Measurements from ENCODE around the gene SMG6.

Gene SMG6

DNA sequence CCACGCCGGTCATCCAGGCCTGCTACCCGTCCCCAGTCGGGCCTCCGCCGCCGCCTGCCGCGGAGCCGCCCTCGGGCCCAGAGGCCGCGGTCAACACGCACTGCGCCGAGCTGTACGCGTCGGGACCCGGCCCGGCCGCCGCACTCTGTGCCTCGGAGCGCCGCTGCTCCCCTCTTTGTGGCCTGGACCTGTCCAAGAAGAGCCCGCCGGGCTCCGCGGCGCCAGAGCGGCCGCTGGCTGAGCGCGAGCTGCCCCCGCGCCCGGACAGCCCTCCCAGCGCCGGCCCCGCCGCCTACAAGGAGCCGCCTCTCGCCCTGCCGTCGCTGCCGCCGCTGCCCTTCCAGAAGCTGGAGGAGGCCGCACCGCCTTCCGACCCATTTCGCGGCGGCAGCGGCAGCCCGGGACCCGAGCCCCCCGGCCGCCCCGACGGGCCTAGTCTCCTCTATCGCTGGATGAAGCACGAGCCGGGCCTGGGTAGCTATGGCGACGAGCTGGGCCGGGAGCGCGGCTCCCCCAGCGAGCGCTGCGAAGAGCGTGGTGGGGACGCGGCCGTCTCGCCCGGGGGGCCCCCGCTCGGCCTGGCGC, 246.3 kb downstream of the SMG6 start:
- peak; percentile 61 for DNase-seq

DNA sequence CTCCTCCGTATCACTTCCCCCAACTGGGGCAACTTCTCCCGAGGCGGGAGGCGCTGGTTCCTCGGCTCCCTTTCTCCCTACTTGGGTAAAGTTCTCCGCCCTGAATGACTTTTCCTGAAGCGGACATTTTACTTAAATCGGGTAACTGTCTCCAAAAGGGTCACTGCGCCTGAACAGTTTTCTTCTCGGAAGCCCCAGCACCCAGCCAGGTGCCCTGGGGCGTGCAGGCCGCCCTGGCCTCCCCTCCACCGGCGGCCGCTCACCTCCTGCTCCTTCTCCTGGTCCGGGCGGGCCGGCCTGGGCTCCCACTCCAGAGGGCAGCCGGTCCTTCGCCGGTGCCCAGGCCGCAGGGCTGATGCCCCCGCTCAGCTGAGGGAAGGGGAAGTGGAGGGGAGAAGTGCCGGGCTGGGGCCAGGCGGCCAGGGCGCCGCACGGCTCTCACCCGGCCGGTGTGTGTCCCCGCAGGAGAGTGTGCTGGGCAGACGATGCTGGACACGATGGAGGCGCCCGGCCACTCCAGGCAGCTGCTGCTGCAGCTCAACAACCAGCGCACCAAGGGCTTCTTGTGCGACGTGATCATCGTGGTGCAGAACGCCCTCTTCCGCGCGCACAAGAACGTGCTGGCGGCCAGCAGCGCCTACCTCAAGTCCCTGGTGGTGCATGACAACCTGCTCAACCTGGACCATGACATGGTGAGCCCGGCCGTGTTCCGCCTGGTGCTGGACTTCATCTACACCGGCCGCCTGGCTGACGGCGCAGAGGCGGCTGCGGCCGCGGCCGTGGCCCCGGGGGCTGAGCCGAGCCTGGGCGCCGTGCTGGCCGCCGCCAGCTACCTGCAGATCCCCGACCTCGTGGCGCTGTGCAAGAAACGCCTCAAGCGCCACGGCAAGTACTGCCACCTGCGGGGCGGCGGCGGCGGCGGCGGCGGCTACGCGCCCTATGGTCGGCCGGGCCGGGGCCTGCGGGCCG, 247.1 kb downstream of the SMG6 start:
- DNase-seq: peak; percentile 74

DNA sequence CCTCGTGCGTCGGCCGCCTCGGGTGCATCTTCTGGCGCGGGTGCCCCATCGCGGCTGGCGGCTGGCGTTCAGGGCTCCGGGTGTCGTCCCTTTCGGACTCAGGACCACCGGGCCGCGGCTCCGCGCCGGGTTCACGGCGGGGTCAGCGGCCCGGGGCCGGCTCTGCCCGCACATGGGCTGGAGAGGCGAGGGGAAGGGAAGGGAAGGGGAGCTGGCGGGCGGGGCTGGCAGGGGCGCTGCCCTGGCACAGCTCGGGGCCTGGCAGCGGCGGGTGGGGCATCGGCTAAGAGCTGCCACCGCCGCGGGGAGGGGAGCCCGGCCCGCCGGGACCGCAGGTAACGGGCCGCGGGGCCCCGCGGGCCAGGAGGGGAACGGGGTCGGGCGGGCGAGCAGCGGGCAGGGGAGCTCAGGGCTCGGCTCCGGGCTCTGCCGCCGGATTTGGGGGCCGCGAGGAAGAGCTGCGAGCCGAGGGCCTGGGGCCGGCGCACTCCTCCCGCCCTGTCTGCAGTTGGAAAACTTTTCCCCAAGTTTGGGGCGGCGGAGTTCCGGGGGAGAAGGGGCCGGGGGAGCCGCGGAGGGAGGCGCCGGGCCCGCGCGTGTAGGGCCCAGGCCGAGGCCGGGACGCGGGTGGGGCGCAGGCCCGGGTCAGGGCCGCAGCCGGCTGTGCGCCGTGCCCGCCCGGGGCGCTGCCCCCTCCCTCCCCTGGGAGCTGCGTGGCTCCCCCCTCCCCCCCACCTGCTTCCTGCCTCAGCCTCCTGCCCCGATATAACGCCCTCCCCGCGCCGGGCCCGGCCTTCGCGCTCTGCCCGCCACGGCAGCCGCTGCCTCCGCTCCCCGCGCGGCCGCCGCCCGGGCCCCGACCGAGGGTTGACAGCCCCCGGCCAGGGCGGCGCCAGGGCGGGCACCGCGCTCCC, 248.0 kb downstream of the SMG6 start:
- peak; percentile 70 for DNase-seq

DNA sequence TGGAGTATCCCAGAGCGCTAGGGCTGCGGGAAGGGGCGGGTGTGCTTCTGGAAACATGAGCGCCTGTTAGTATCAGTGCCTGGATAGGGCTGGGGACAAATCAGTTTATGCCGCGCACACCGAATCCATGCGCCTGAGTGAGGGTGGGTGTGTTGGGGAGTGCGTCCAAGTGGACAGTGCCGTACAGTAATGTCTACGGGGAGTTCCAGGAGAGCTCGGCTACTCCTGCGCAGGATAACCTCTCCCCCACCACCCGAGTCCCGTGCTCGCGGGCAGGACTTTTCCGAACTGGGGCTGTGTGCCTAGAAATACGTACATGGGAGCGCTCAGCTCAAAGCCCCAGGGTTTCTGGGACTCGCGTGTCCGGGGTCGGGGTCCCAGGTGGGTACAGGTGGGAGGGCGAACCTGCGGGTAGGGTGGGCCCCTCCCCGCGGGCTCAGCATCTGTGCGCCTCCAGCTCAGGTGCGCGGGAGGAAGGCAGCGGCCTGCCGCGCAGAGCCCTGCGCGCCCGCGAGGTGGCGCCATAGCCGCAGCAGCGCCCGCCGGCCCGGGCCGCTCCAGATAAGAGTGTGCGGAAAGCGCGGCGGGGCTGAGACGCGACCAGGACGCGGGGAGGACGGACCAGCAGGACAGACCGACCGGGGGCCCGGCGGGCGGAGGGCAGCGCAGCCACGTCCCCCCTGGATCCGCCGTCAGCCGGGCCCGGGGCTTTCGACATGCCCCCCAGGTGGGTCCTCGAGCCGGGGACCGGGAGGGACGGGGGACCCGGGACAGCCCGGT, 248.9 kb downstream of the SMG6 start, which contains the start of gene HIC1:
Gene HIC1, plus strand, starts transcription at position 592 of the 780 bp plus-strand sequence. CDS start 1,588 bp downstream, outside the sequence.
- peak; percentile 91 for DNase-seq

DNA sequence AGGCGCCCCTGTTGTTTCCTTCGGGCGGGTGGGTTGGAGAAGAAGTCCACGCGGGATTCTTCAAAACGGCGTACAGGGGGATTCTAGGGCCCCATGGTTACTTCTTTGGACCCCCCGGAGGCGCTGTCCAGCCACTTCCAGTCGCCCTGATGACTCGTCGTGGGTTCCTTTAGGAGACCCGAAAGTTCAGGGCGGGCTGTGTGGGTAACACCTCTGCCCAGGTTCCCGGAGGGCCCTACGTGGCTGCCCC, 249.4 kb downstream of the SMG6 start:
- no peak for DNase-seq

DNA sequence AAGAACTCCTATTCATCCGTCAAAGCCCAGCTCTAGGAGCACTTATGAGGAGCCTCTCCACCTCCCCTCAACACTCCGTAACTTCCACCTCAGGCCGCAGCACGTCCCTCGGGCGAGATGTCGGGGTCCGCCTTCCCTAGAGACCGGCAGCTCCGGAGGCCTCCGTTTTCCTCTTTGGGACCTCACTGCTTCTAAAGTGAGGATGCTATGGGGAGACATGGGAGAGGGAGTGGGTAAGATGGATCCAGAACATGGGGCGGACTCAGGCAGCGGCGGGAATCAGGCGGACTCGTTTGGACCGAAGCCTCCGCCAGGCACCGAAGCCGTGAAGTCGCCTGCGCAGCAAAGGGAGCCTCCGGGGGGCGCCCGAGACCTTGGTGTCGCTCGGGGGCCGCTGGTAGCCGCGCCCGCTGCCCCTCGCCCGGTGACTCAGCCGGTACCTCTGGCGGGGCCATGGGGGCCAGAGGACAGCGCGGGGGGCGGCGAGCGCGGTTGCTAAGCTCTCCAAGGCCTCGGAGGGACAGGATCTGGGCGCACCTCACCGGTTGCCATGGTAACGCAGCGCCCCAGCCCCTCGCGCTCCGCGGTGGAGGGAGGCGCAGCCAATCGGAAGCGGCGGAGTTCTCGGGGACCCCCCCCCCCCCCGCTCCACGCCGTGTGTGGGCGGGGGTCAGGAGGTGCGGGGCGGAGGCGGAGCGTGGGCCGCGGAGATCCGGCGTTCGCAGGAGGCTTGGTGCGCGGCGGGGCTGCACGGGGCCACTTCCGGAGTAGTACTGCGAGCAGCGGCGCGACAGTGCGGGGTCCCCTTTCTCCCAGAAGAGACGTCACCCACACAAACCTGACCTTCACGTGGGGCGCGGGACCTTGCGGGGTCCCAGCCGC, 250.0 kb downstream of the SMG6 start:
- DNase-seq: peak; percentile 85

DNA sequence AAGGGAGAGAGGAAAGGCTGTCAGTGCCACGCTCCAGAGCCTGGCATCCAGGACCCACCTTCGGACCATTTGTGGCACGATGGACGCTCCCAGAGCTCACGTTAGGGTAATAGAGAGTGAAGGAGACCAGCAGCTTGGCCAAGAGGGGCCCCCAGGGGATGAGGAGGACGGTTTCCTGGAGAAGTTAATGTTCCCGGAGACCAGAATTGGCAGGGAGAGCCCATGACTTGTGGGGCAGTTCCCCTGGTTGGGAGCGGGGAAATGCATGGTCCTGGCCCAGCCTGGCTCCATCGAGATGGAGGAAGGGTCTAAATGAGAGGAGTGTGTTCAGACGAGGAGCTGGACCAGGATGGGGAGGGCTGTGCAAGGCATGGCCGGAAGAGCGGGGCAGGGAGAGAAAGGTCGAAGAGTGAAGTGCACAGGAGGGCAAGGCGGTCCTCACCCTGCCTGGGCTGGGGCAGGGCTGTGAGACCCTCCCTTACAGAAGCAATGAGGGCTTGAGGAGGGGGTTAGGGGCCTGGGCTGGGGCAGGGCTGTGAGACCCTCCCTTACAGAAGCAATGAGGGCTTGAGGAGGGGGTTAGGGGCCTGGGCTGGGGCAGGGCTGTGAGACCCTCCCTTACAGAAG, 251.5 kb downstream of the SMG6 start:
- DNase-seq: peak; percentile 45

DNA sequence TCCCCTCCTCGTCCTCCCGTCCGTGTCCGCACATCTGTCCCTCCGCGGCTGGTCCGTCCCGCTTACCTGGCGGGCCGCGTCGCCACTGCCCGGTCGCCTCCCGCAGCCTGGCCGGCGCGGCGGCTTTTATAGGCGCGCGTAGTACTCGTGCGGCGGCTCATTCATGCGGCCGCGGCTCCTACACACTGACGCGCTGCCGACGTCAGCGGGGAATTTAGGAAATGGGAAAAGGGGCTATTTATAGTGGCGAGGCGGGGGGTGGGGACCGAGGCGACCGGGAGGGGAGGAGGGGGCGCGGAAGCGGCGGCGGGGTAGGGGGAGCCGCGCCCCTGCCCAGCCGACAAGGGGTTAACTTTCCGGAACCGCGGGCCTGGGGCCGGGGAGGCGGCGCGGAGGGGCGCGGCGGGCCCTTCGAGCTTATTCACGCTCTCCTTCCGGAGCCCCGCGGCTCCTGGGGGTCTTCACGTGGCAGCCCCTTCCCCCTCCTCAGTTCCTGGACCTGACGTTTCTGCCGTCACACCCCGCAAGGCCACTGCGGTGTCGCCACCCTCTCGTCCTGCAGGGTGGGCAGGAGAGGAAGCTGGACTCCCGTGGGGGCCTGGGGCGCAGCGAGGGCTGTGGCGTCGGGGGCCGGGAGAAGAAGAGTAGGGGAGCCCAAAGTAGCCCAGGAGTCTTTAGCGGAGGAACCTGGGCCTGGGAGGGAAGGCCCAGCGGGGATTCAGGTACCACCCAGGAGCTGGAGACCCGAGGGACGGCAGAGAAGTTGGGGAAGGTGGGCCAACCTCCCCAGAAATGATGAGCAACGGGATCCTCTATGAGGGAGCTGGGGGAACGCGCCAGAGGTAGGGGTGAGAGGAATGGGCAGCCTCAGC, 252.3 kb downstream of the SMG6 start:
- peak; percentile 59 for DNase-seq

DNA sequence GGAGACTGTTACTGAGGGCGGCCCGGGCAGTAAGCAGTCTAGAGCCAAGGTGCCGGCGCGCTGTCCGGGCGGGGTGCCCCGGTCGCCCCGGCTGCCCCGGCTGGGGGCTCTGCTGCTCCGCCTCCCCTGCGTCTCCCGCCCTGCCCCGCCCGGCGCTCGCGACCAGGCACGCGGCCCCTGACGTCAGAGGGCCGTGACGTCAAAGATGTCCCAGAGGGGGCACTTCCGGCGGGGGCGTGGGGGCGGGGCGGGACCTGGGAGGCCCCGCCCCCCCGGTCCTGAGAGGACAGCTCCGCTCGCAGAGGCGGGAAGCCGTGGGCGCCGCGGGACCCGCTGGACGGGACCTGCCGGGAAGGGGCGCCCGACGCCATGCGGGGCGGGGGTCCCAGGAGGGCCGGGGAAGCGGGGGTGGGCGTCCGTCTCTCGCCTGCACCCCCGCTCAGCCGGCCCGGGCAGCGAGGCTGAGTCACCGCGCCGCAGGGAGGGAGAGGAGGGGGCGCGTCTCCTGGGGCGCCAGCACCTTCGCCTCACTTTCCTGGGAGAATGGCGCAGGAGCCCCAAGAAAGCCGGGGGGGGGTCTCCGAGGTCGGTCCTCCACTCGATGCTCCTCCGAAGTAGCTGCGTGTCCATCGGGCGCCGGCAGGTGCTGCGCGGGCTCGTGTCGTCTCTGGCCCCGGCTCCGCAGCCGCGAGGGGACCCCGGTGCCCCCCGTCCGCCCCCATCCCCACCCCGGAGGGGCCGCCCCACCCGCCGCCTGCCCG, 253.1 kb downstream of the SMG6 start:
- peak; percentile 82 for DNase-seq

DNA sequence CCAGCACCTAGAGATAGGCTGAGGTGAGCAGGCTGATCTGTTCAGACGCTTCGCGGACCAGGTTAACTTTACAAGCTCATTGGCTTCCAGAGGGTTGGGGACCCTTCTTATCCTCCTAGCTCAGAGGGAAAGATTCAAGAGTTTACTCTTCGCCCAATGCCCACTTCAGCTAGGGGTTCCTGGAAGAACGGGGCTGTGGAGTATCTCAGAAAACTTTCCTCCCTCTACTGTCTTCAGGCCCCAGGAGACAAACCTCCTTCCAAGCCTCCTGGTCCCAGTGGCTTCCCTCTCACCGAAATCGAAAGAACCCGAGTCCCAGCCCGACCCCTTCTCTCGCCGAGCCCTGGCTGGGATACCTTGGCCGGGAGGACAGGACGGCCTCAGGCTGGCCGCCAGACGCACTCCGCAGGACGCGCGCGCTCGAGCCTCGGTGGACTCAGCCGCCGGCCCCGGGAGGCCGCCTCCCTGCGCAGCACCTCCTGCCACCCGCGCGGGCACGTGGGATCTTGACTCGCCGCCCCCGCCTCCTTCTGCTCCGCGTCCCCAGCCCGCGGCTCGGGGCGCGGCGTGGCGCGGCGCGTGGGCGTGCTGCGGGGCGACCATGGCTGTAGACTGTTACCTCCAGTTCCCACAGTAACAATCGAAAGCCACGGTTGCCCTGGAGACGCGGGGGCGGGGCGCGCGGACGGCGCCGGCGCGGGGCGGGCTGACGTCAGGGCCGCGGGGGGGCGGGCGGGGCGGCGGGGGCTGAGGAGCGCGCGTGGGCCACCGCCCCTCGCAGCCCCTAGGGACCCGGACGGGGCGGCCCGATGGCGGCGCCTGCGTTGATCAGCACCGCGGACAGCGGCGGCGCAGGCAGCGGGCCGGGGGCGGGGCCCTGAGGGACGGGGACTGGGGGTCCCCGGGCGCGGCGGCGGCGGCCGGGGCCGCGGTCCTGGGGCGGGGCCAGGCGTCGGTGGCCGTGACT, 254.0 kb downstream of the SMG6 start:
- DNase-seq: peak; percentile 93

DNA sequence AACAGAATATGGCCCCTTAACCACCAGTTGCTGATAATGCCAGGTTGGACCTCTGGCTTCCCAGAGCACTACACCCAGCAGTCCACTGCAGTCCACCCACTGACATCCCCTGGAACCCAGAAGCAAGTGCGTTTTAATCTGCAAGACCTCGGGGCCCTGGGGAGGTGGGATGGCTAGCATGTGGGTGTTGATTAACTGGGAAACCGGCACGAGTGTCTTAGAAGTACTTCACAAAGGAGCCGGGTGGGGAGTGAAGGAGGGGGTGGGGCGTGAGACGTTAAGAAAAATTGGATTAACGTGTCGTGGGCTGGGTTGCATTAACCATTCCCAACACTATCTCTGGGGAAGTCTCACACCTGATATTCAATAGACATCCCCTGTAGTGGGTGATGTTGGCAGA, 254.8 kb downstream of the SMG6 start:
- no peak for DNase-seq

DNA sequence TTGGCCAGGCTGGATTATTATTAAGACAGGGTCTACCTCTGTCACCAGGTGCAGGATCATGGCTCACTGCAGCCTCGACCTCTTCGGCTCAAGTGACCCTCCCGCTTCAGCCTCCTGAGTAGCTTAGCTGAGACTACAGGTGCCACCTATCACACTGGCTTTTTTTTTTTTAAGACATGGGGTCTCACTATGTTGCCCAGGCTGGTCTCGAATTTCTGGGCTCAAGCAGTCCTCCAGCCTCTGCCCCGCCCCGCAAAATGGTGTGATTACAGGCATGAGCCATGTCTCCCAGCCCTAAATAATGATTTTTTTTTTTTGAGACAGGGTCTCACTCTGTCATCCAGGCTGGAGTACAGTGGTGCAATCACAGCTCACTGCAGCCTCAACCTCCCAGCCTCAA, 256.0 kb downstream of the SMG6 start:
- DNase-seq: no peak

DNA sequence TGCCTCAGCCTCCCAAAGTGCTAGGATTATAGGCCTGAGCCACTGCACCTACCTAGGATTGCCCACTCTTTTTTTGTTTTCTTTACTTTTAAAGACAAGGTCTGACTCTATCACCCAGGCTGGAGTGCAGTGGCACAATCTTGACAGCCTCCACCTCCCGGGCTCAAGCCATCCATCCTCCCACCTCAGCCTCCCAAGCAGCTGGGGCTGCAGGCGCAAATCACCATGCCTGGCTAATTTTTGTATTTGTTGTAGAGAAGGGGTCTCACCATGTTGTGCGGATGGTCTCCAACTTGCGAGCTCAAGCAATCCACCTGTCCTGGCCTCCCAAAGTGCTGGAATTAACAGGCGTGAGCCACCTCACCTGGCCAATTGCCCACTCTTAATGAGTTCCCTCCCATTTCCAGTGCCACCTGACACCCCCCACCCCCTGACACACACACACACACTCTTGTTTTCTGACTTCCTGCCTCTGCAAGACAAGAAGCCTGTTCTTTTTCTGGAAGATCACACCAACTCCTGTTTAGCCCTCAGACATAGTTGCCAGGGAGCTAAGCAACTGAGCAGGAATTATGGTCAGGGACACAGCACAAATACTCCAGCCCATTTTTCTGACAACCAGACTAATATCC, 259.2 kb downstream of the SMG6 start:
- DNase-seq: no peak

DNA sequence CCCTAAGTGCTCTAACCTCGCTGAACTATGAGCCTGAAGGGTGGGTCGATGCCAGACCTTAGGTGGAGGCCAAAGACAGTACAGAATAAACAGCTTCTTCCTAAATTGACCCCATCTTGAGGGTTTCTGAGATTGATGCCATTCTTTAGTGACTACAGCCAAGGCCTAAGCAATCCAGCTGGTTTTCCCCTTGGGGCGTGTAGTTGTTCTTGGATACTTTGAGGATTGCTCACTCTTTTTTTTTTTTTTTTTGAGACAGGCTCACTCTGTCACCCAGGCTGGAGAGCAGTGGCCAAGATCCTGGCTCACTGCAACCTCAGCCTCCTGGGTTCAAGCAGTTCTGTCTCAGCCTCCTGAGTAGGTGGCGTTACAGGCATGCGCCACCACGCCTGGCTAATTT, 259.8 kb downstream of the SMG6 start:
- no peak for DNase-seq

DNA sequence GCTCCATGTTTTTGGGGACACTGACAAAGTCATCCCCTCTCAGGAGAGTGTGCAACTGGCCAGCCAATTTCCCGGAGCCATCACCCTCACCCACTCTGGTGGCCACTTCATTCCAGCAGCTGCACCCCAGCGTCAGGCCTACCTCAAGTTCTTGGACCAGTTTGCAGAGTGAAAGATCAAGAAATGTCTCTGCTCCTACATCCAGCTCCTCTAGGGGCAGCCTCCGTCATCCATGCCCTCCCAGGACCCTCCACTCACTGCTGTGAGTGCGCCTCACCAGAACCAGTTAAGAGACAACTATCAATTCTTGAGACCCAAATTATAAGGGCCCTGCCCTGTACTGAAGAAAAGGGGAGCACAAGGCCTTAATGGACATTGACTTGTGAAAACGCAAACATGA, 260.7 kb downstream of the SMG6 start:
- DNase-seq: no peak

DNA sequence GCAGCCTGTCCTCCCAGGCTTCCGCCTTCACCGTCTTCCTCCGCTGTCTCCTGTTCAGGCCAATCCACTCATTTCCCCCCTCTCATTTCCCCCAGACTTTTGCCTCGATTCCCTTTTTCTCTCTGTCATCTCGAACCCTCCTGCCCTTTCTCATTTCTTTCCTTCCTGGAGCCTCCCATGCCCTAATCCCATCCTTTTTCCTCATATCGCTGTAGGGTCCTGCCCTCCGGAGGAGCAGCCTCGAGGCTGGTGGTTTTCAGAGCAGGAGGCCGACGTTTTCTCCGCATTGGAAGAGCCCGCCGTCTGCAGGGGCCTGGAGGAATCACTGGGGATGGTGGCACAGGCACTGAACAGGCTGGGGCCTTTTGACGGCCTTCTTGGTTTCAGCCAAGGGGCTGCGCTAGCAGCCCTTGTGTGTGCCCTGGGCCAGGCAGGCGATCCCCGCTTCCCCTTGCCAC, 261.2 kb downstream of the SMG6 start:
- DNase-seq: no peak

Data from right forelimb (tissue), 1 donor.